A549 (cell line): ENCODE results near the gene DOP1B. TPM values are rescaled to one million over a fixed set of nuclear protein-coding genes. Genes with fewer than 3 reads are reported as not detected.

Source experiments
- ATAC-seq, 2 experiments: fragments of 200-7000 bp in 1 of 2; fragments of >200 bp in 1 of 2; cut with Nextera tagmentation in 1 of 2; cut with Tn5 transposase in 1 of 2; 3 replicates each; pipeline versions ENCODE4 v1.8.0 to v1.9.1; 2018 to 2020; ENCODE audit warnings: mild to moderate bottlenecking in 1 of 2, moderate library complexity in 1 of 2
- CTCF ChIA-PET: fragments of 300-600 bp; sonication (Branson Sonifier 250); formaldehyde crosslinking; extraction: SDS; loops from one replicate; lab custom pipeline; 2021; ENCODE audit warnings: antibody characterized with exemption, inconsistent platforms; lab: Yijun Ruan, JAX
- POLR2A ChIA-PET: fragments of 350-600 bp; formaldehyde crosslinking; extraction: SDS; loops from one replicate; lab custom pipeline; 2021; ENCODE audit warnings: antibody characterized with exemption, inconsistent platforms; lab: Yijun Ruan, JAX
- DNase-seq, 2 experiments: peaks; one replicate each; pipeline versions ENCODE4 v3.0.0 to v3.0.0-alpha.2; 2011 to 2016; ENCODE audit warnings: low read depth in 1 of 2, low spot score in 1 of 2
- FAIRE-seq: peaks from 2 replicates; lab custom pipeline; 2011; peaks lifted over from hg19 to GRCh38; lab: Jason Lieb, UNC
- H3K27ac ChIP-seq, 2 experiments: fragments of >200 bp; sonication (Bioruptor Twin); formaldehyde crosslinking; 3 replicates each; pipeline ENCODE4 v1.5.1; 2016 to 2017
- H3K4me1 ChIP-seq: fragments of >200 bp; sonication (Bioruptor Twin); formaldehyde crosslinking; 3 replicates; pipeline ENCODE4 v1.6.1; 2016
- H3K4me2 ChIP-seq: fragments of >200 bp; sonication (Bioruptor Twin); formaldehyde crosslinking; 3 replicates; pipeline ENCODE4 v1.6.1; 2016
- H3K4me3 ChIP-seq: fragments of >200 bp; sonication (Bioruptor Twin); formaldehyde crosslinking; 3 replicates; pipeline ENCODE4 v1.5.1; 2016
- H3K9me3 ChIP-seq: fragments of >200 bp; sonication (Bioruptor Twin); formaldehyde crosslinking; 3 replicates; pipeline ENCODE4 v1.6.1; 2016
- CEBPB ChIP-seq, 2 experiments: fragments of >200 bp in 1 of 2; sonication (Bioruptor Twin) in 1 of 2; formaldehyde crosslinking in 1 of 2; IDR thresholded peaks; 2 replicates each; pipeline ENCODE4 v1.6.1; 2012 to 2016
- CHD2 ChIP-seq: fragments of 150-350 bp; IDR thresholded peaks from 2 replicates; pipeline ENCODE4 v1.6.1; 2014; ENCODE audit warnings: low read length; ENCODE audit not compliant: partially characterized antibody
- CHD4 ChIP-seq: fragments of 200-600 bp; sonication (generic); IDR thresholded peaks from 2 replicates; pipeline ENCODE4 v1.6.1; 2016; ENCODE audit warnings: antibody characterized with exemption, mild to moderate bottlenecking, borderline replicate concordance
- EHF ChIP-seq: fragments of 250-450 bp; sonication (Bioruptor Pico); IDR thresholded peaks from 2 replicates; pipeline ENCODE4 v1.5.0; 2020; ENCODE audit warnings: mild to moderate bottlenecking
- EP300 ChIP-seq, 2 experiments: fragments of >200 bp; sonication (Bioruptor Twin); formaldehyde crosslinking; IDR thresholded peaks; 2 replicates in 1 of 2; 3 replicates in 1 of 2; pipeline ENCODE4 v1.6.1; 2016 to 2017
- FOSL2 ChIP-seq, 2 experiments: fragments of 450-650 bp in 1 of 2; fragments of >200 bp in 1 of 2; sonication (Bioruptor Twin) in 1 of 2; formaldehyde crosslinking; IDR thresholded peaks; 2 replicates each; pipeline versions ENCODE4 v1.5.0 to v1.6.1; 2016 to 2020; ENCODE audit warnings: mild to moderate bottlenecking in 1 of 2, moderate library complexity in 1 of 2
- FOXS1 ChIP-seq: fragments of 250-450 bp; sonication (Bioruptor Pico); IDR thresholded peaks from 2 replicates; pipeline ENCODE4 v1.5.0; 2020; ENCODE audit warnings: mild to moderate bottlenecking, moderate library complexity
- HDAC2 ChIP-seq: fragments of 200-600 bp; sonication (generic); IDR thresholded peaks from 2 replicates; pipeline ENCODE4 v1.6.1; 2016
- KDM5A ChIP-seq: fragments of 200-600 bp; sonication (generic); IDR thresholded peaks from 2 replicates; pipeline ENCODE4 v1.6.1; 2016; ENCODE audit warnings: antibody characterized with exemption, mild to moderate bottlenecking
- MAFK ChIP-seq: fragments of 450-650 bp; IDR thresholded peaks from 2 replicates; pipeline ENCODE4 v1.6.1; 2014; ENCODE audit not compliant: partially characterized antibody
- MAZ ChIP-seq: fragments of 150-350 bp; IDR thresholded peaks from 2 replicates; pipeline ENCODE4 v1.6.1; 2014; ENCODE audit warnings: antibody characterized with exemption, low read depth, low read length, borderline replicate concordance
- ZC3H11A ChIP-seq: fragments of 450-650 bp; IDR thresholded peaks from 2 replicates; pipeline ENCODE4 v1.6.1; 2014; ENCODE audit warnings: antibody characterized with exemption, mild to moderate bottlenecking
- ZFP36 ChIP-seq: fragments of 450-650 bp; IDR thresholded peaks from 2 replicates; pipeline ENCODE4 v1.6.1; 2014; ENCODE audit warnings: borderline replicate concordance; ENCODE audit not compliant: partially characterized antibody
- ZSCAN20 ChIP-seq: fragments of 250-450 bp; sonication (Bioruptor Pico); IDR thresholded peaks from 2 replicates; pipeline ENCODE4 v1.8.0; 2022; ENCODE audit warnings: mild to moderate bottlenecking, moderate library complexity
- WGBS: methylation state at CpG from one replicate; pipeline ENCODE4 v1.1.6; 2017; ENCODE audit errors: missing lambda C conversion rate; 5-methylcytosine and 5-hydroxymethylcytosine counted together
- polyA plus RNA-seq, 4 experiments: library from polyadenylated mRNA; depleted of rRNA in 3 of 4; stranded (reverse); fragments of >200 nt; fragmentation: RNase III in 1 of 4; extraction: RNeasy Plus Mini Kit Qiagen cat#74134 plus additional on column Dnase treatment in 1 of 4; gene quantifications; 2 replicates in 3 of 4; 3 replicates in 1 of 4; pipeline ENCODE4 v1.2.3, GENCODE V29; 2011 to 2017
- TF ChIP-seq, protein P1 (sequence below): IDR thresholded peaks from 2 replicates; pipeline ENCODE4 v1.6.1; 2012; ENCODE audit warnings: low read depth, borderline replicate concordance
- TF ChIP-seq, protein P2 (sequence below): fragments of 150-350 bp; IDR thresholded peaks from 2 replicates; pipeline ENCODE4 v1.6.1; 2014; ENCODE audit warnings: low read depth, mild to moderate bottlenecking, low read length
- TF ChIP-seq, protein P3 (sequence below): fragments of >200 bp; sonication (Bioruptor Twin); formaldehyde crosslinking; IDR thresholded peaks from 3 replicates; pipeline ENCODE4 v1.5.1; 2016
- TF ChIP-seq, protein P4 (sequence below): fragments of >200 bp; sonication (Bioruptor Twin); formaldehyde crosslinking; IDR thresholded peaks from 3 replicates; pipeline ENCODE4 v1.6.1; 2016
- TF ChIP-seq, protein P5 (sequence below): IDR thresholded peaks from 2 replicates; pipeline ENCODE4 v1.6.1; 2012
- TF ChIP-seq, protein P6 (sequence below): fragments of 200-600 bp; sonication (generic); IDR thresholded peaks from 2 replicates; pipeline ENCODE4 v1.6.1; 2016; ENCODE audit warnings: antibody characterized with exemption, mild to moderate bottlenecking, moderate library complexity

The DOP1B gene
- polyA plus RNA-seq, 2 of the 4 experiments (the other 2 are of a cell fraction), result 2.8 to 3.5 TPM

DNA sequence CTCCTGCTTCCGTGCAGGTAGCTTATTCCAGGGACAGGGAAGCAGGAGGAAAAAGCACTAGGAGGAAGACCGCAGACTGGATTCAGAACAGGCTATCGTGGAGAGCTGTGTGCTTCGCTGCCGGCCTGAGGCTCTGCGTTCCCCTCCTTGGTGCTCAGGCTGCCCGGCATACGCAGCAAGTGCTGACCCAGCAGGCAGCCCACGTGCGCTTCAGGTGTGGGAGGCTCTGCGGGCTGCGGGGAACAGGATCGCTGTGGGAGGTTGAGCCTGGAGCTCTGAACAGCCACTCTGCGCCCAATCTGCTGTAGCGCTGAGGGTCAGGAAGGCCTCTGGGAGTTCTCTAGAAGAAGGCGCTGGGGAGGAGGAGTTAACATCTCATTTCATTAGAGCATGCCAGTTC lies 27.9 kb downstream of the DOP1B start:
- no peak overlapping the region for H3K27ac ChIP-seq
- TF ChIP-seq ZC3H11A, result no peak
- no peak for TF ChIP-seq CHD2
- TF ChIP-seq FOXS1 (CRISPR knock-in tag), result no peak
- TF ChIP-seq, protein P1, sequence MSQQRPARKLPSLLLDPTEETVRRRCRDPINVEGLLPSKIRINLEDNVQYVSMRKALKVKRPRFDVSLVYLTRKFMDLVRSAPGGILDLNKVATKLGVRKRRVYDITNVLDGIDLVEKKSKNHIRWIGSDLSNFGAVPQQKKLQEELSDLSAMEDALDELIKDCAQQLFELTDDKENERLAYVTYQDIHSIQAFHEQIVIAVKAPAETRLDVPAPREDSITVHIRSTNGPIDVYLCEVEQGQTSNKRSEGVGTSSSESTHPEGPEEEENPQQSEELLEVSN, result no peak
- no peak for TF ChIP-seq FOSL2 (IDR thresholded peaks at IDR 0.05)
- TF ChIP-seq FOSL2 (CRISPR knock-in tag; IDR thresholded peaks at IDR 0.05), result no peak
- no peak for TF ChIP-seq ZFP36
- TF ChIP-seq CHD4, result no peak
- TF ChIP-seq EP300 (IDR thresholded peaks at IDR 0.05), result no peak
- TF ChIP-seq HDAC2, result no peak
- no peak for TF ChIP-seq CEBPB (IDR thresholded peaks at IDR 0.05)
- TF ChIP-seq KDM5A, result no peak
- TF ChIP-seq, all 56 proteins: peak for 0
- Histone ChIP-seq H3K4me3 (no peak overlapping the region), H3K9me3 (no peaks in the 10 kb centered on the region), H3K4me2 (no peak overlapping the region), H3K4me1 (peaks cover 15% of the 10 kb centered on the region)
- ChIA-PET POLR2A (no interaction called here), CTCF (no interaction called here)
- FAIRE-seq (no peak), DNase-seq (no peak), ATAC-seq (no peak)
- WGBS, result 87% methylated on average over 16 of the region's 16 CpGs

DNA sequence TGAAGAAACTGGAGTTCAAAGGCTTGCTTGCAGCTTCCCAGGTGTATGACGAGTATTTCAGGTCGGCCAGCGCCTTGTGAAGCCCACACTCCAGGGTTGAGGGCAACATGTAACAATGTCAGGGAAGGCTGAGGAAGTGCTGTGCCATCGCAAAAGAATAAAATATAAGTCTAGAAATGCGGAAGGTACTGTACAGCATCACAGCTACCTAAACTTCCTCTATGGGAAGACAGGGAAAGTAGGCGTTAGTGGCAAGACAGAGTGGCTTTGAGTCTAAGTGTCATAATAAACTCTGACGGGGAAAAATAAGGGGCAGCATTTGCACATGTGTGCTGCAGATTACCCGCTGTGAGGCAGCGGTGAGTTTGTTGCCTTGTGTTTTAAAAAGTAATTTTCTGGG lies 28.9 kb downstream of the DOP1B start:
- H3K27ac ChIP-seq, result no peak overlapping the region
- ATAC-seq (no peak), DNase-seq (no peak)
- peaks cover 15% of the 10 kb centered on the region for H3K4me1 ChIP-seq
- WGBS, result 97% methylated on average over 9 of the region's 9 CpGs
- no peak for TF ChIP-seq ZFP36
- TF ChIP-seq, protein P2, sequence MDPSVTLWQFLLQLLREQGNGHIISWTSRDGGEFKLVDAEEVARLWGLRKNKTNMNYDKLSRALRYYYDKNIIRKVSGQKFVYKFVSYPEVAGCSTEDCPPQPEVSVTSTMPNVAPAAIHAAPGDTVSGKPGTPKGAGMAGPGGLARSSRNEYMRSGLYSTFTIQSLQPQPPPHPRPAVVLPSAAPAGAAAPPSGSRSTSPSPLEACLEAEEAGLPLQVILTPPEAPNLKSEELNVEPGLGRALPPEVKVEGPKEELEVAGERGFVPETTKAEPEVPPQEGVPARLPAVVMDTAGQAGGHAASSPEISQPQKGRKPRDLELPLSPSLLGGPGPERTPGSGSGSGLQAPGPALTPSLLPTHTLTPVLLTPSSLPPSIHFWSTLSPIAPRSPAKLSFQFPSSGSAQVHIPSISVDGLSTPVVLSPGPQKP, result no peak
- TF ChIP-seq FOXS1 (CRISPR knock-in tag), result no peak
- no peak for TF ChIP-seq MAZ
- no peak for TF ChIP-seq MAFK
- TF ChIP-seq, protein P3, sequence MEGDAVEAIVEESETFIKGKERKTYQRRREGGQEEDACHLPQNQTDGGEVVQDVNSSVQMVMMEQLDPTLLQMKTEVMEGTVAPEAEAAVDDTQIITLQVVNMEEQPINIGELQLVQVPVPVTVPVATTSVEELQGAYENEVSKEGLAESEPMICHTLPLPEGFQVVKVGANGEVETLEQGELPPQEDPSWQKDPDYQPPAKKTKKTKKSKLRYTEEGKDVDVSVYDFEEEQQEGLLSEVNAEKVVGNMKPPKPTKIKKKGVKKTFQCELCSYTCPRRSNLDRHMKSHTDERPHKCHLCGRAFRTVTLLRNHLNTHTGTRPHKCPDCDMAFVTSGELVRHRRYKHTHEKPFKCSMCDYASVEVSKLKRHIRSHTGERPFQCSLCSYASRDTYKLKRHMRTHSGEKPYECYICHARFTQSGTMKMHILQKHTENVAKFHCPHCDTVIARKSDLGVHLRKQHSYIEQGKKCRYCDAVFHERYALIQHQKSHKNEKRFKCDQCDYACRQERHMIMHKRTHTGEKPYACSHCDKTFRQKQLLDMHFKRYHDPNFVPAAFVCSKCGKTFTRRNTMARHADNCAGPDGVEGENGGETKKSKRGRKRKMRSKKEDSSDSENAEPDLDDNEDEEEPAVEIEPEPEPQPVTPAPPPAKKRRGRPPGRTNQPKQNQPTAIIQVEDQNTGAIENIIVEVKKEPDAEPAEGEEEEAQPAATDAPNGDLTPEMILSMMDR, result no peak
- TF ChIP-seq, protein P4, sequence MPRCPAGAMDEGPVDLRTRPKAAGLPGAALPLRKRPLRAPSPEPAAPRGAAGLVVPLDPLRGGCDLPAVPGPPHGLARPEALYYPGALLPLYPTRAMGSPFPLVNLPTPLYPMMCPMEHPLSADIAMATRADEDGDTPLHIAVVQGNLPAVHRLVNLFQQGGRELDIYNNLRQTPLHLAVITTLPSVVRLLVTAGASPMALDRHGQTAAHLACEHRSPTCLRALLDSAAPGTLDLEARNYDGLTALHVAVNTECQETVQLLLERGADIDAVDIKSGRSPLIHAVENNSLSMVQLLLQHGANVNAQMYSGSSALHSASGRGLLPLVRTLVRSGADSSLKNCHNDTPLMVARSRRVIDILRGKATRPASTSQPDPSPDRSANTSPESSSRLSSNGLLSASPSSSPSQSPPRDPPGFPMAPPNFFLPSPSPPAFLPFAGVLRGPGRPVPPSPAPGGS, result no peak
- TF ChIP-seq, protein P5, sequence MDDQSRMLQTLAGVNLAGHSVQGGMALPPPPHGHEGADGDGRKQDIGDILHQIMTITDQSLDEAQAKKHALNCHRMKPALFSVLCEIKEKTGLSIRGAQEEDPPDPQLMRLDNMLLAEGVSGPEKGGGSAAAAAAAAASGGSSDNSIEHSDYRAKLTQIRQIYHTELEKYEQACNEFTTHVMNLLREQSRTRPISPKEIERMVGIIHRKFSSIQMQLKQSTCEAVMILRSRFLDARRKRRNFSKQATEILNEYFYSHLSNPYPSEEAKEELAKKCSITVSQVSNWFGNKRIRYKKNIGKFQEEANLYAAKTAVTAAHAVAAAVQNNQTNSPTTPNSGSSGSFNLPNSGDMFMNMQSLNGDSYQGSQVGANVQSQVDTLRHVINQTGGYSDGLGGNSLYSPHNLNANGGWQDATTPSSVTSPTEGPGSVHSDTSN, result no peak
- TF ChIP-seq, protein P6, sequence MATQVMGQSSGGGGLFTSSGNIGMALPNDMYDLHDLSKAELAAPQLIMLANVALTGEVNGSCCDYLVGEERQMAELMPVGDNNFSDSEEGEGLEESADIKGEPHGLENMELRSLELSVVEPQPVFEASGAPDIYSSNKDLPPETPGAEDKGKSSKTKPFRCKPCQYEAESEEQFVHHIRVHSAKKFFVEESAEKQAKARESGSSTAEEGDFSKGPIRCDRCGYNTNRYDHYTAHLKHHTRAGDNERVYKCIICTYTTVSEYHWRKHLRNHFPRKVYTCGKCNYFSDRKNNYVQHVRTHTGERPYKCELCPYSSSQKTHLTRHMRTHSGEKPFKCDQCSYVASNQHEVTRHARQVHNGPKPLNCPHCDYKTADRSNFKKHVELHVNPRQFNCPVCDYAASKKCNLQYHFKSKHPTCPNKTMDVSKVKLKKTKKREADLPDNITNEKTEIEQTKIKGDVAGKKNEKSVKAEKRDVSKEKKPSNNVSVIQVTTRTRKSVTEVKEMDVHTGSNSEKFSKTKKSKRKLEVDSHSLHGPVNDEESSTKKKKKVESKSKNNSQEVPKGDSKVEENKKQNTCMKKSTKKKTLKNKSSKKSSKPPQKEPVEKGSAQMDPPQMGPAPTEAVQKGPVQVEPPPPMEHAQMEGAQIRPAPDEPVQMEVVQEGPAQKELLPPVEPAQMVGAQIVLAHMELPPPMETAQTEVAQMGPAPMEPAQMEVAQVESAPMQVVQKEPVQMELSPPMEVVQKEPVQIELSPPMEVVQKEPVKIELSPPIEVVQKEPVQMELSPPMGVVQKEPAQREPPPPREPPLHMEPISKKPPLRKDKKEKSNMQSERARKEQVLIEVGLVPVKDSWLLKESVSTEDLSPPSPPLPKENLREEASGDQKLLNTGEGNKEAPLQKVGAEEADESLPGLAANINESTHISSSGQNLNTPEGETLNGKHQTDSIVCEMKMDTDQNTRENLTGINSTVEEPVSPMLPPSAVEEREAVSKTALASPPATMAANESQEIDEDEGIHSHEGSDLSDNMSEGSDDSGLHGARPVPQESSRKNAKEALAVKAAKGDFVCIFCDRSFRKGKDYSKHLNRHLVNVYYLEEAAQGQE, result no peak
- TF ChIP-seq EHF (CRISPR knock-in tag), result no peak
- no peak for TF ChIP-seq ZSCAN20 (CRISPR knock-in tag)
- TF ChIP-seq, all 56 proteins: peak for 0
- POLR2A ChIA-PET, result no interaction called here
- CTCF ChIA-PET, result interaction anchor here (0.6 to 1.6 kb wide), 2 partner anchors 24 to 42 kb away, joined by 3 to 6 read pairs; no protein-coding TSS in a partner anchor
- Histone ChIP-seq H3K4me3 (no peak overlapping the region), H3K4me2 (no peak overlapping the region), H3K9me3 (no peaks in the 10 kb centered on the region)
- no peak for FAIRE-seq
